ENCODE data around the gene SCN8A.

Gene SCN8A

DNA sequence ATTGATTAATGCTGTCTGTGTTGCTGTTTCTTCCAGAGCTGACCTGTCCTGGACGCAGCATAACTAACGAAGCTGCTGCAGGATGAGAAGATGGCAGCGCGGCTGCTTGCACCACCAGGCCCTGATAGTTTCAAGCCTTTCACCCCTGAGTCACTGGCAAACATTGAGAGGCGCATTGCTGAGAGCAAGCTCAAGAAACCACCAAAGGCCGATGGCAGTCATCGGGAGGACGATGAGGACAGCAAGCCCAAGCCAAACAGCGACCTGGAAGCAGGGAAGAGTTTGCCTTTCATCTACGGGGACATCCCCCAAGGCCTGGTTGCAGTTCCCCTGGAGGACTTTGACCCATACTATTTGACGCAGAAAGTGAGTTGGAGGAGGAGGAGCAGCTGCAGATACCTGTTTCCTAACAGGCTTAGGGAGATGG, 71.7 kb downstream of the SCN8A start:
- 98% methylated on average over 11 of the region's 11 CpGs for WGBS (ENCODE audit: insufficient coverage)
- no peak for DNase-seq
- H3K4me3 ChIP-seq (ENCODE audit: control insufficient read depth in 1 of 7, extremely low read depth in 1 of 7, insufficient read depth in 4 of 7, low read depth in 2 of 7, low read length in 6 of 7) = no peak overlapping the region

DNA sequence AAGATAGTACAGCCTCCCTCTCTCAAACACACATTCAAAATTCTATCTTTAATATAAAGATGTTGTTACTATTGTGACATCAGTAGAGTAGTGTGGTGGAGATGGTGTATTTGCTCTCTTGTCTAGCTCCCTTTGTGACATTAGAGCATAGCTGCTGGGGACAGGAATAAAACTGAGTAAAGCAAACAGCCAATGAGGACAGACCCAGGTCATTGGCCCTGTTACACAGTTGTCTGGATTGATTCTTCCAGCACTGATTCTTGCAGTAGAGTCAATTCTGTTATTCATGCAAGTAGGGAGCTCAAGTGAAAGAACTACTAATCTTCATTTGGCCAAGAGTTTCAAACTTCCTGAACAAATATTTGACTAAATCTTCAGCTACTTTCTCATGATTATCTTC, 72.4 kb downstream of the SCN8A start:
- no peak overlapping the region for H3K27ac ChIP-seq (ENCODE audit: insufficient read depth in 1 of 2, low read depth in 1 of 2, low read length in 2 of 2, poor library complexity in 1 of 2, severe bottlenecking in 2 of 2)
- no peak overlapping the region for H3K4me3 ChIP-seq (ENCODE audit: control insufficient read depth in 1 of 7, extremely low read depth in 1 of 7, insufficient read depth in 4 of 7, low read depth in 2 of 7, low read length in 6 of 7)
- POLR2A ChIA-PET = interaction anchor here (0.6 kb wide), 1 partner anchor 11 kb away, joined by 3 read pairs; no protein-coding TSS in a partner anchor
- peaks cover 0 to 3% (median 0%) of the 10 kb centered on the region in 5 experiments for H3K27me3 ChIP-seq (replicated peaks in 2 of 5; ENCODE audit: control insufficient read depth in 4 of 5, insufficient read depth in 5 of 5, low read length in 4 of 5)
- CTCF ChIA-PET = interaction anchor here (0.6 kb wide), 1 partner anchor 132 kb away, joined by 4 read pairs; no protein-coding TSS in a partner anchor
- no peaks in the 10 kb centered on the region for H3K4me1 ChIP-seq (ENCODE audit: control extremely low read depth in 1 of 4, control insufficient read depth in 4 of 4, insufficient read depth in 4 of 4, low read length in 3 of 4)
- DNase-seq = no peak
- H3K36me3 ChIP-seq (ENCODE audit: control insufficient read depth in 4 of 4, insufficient read depth in 4 of 4, low read length in 3 of 4) = no peaks in the 10 kb centered on the region
- H3K9me3 ChIP-seq (ENCODE audit: control extremely low read depth in 1 of 5, control insufficient read depth in 4 of 5, insufficient read depth in 2 of 5, low read depth in 1 of 5, low read length in 4 of 5) = no peaks in the 10 kb centered on the region

More for the DNA sequence above, 71.7 kb downstream of the SCN8A start:
- Histone ChIP-seq H3K9me3 (ENCODE audit: control extremely low read depth in 1 of 5, control insufficient read depth in 4 of 5, insufficient read depth in 2 of 5, low read depth in 1 of 5, low read length in 4 of 5) (no peaks in the 10 kb centered on the region), H3K36me3 (ENCODE audit: control insufficient read depth in 4 of 4, insufficient read depth in 4 of 4, low read length in 3 of 4) (no peaks in the 10 kb centered on the region), H3K27me3 (replicated peaks in 2 of 5; ENCODE audit: control insufficient read depth in 4 of 5, insufficient read depth in 5 of 5, low read length in 4 of 5) (peaks cover 0 to 3% (median 0%) of the 10 kb centered on the region in 5 experiments), H3K4me1 (ENCODE audit: control extremely low read depth in 1 of 4, control insufficient read depth in 4 of 4, insufficient read depth in 4 of 4, low read length in 3 of 4) (no peaks in the 10 kb centered on the region), H3K27ac (ENCODE audit: insufficient read depth in 1 of 2, low read depth in 1 of 2, low read length in 2 of 2, poor library complexity in 1 of 2, severe bottlenecking in 2 of 2) (no peak overlapping the region)
- CTCF ChIA-PET = no interaction called here
- POLR2A ChIA-PET = no interaction called here

GRCh38 chr12:51666696-51667095, 75.7 kb downstream of the SCN8A start:
- CTCF ChIA-PET = interaction anchor here (1.0 kb wide), 1 partner anchor 10 kb away, joined by 3 read pairs; no protein-coding TSS in a partner anchor

DNA sequence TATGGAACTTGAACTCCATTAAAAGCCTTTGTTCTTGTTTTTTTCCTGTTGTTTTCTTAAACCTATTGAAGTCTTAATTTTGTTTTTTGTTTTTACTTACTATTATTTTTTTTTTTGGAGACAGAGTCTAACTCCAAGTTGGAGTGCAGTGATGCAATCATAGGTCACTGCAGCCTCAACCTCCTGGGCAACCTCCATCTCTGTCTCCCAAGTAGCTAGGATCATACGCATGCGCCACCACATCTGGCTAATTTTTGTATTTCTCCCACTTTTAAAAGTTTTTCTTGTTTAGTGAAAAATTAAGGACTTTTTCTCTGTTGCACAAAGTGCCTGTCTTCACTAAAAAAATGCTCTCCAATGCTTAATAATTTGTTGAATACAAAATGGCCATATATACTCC, 76.2 kb downstream of the SCN8A start:
- Histone ChIP-seq H3K36me3 (ENCODE audit: control insufficient read depth in 4 of 4, insufficient read depth in 4 of 4, low read length in 3 of 4) (no peaks in the 10 kb centered on the region), H3K9me3 (ENCODE audit: control extremely low read depth in 1 of 5, control insufficient read depth in 4 of 5, insufficient read depth in 2 of 5, low read depth in 1 of 5, low read length in 4 of 5) (no peaks in the 10 kb centered on the region), H3K4me3 (ENCODE audit: control insufficient read depth in 1 of 7, extremely low read depth in 1 of 7, insufficient read depth in 4 of 7, low read depth in 2 of 7, low read length in 6 of 7) (no peak overlapping the region), H3K4me1 (ENCODE audit: control extremely low read depth in 1 of 4, control insufficient read depth in 4 of 4, insufficient read depth in 4 of 4, low read length in 3 of 4) (peaks cover 0 to 9% (median 4%) of the 10 kb centered on the region in 4 experiments), H3K27me3 (replicated peaks in 2 of 5; ENCODE audit: control insufficient read depth in 4 of 5, insufficient read depth in 5 of 5, low read length in 4 of 5) (no peaks in the 10 kb centered on the region), H3K27ac (ENCODE audit: insufficient read depth in 1 of 2, low read depth in 1 of 2, low read length in 2 of 2, poor library complexity in 1 of 2, severe bottlenecking in 2 of 2) (no peak overlapping the region)
- no CpG with 5 or more reads among the region's 2 CpGs for WGBS (ENCODE audit: insufficient coverage)
- ChIA-PET POLR2A (no interaction called here), CTCF (interaction anchor here (1.0 kb wide), 1 partner anchor 9 kb away, joined by 3 read pairs; no protein-coding TSS in a partner anchor)
- no peak for DNase-seq

More at GRCh38 chr12:51666696-51667095, 75.7 kb downstream of the SCN8A start:
- DNase-seq = no peak
- Histone ChIP-seq H3K4me3 (ENCODE audit: control insufficient read depth in 1 of 7, extremely low read depth in 1 of 7, insufficient read depth in 4 of 7, low read depth in 2 of 7, low read length in 6 of 7) (no peak overlapping the region), H3K36me3 (ENCODE audit: control insufficient read depth in 4 of 4, insufficient read depth in 4 of 4, low read length in 3 of 4) (no peaks in the 10 kb centered on the region), H3K4me1 (ENCODE audit: control extremely low read depth in 1 of 4, control insufficient read depth in 4 of 4, insufficient read depth in 4 of 4, low read length in 3 of 4) (peaks cover 0 to 9% (median 4%) of the 10 kb centered on the region in 4 experiments), H3K9me3 (ENCODE audit: control extremely low read depth in 1 of 5, control insufficient read depth in 4 of 5, insufficient read depth in 2 of 5, low read depth in 1 of 5, low read length in 4 of 5) (no peaks in the 10 kb centered on the region), H3K27ac (ENCODE audit: insufficient read depth in 1 of 2, low read depth in 1 of 2, low read length in 2 of 2, poor library complexity in 1 of 2, severe bottlenecking in 2 of 2) (no peak overlapping the region), H3K27me3 (replicated peaks in 2 of 5; ENCODE audit: control insufficient read depth in 4 of 5, insufficient read depth in 5 of 5, low read length in 4 of 5) (no peaks in the 10 kb centered on the region)
- WGBS (ENCODE audit: insufficient coverage) = no CpG with 5 or more reads among the region's 5 CpGs
- POLR2A ChIA-PET = no interaction called here

GRCh38 chr12:51669271-51669670, 78.2 kb downstream of the SCN8A start:
- POLR2A ChIA-PET = no interaction called here
- CTCF ChIA-PET = no interaction called here
- Histone ChIP-seq H3K27ac (ENCODE audit: insufficient read depth in 1 of 2, low read depth in 1 of 2, low read length in 2 of 2, poor library complexity in 1 of 2, severe bottlenecking in 2 of 2) (no peak overlapping the region), H3K36me3 (ENCODE audit: control insufficient read depth in 4 of 4, insufficient read depth in 4 of 4, low read length in 3 of 4) (no peaks in the 10 kb centered on the region), H3K27me3 (replicated peaks in 2 of 5; ENCODE audit: control insufficient read depth in 4 of 5, insufficient read depth in 5 of 5, low read length in 4 of 5) (no peaks in the 10 kb centered on the region), H3K4me3 (ENCODE audit: control insufficient read depth in 1 of 7, extremely low read depth in 1 of 7, insufficient read depth in 4 of 7, low read depth in 2 of 7, low read length in 6 of 7) (no peak overlapping the region), H3K4me1 (ENCODE audit: control extremely low read depth in 1 of 4, control insufficient read depth in 4 of 4, insufficient read depth in 4 of 4, low read length in 3 of 4) (peaks cover 0 to 9% (median 4%) of the 10 kb centered on the region in 4 experiments), H3K9me3 (ENCODE audit: control extremely low read depth in 1 of 5, control insufficient read depth in 4 of 5, insufficient read depth in 2 of 5, low read depth in 1 of 5, low read length in 4 of 5) (no peaks in the 10 kb centered on the region)
- WGBS (ENCODE audit: insufficient coverage) = 17% methylated on average over 1 of the region's 2 CpGs
- peak; percentile 10 to 45 (median 37) for DNase-seq

- ChIA-PET POLR2A (no interaction called here), CTCF (interaction anchor here (1.4 kb wide), 1 partner anchor 21 kb away, joined by 3 read pairs; no protein-coding TSS in a partner anchor)
- no peaks in the 10 kb centered on the region for H3K9me3 ChIP-seq (ENCODE audit: control extremely low read depth in 1 of 5, control insufficient read depth in 4 of 5, insufficient read depth in 2 of 5, low read depth in 1 of 5, low read length in 4 of 5)
- no peak overlapping the region for H3K4me3 ChIP-seq (ENCODE audit: control insufficient read depth in 1 of 7, extremely low read depth in 1 of 7, insufficient read depth in 4 of 7, low read depth in 2 of 7, low read length in 6 of 7)
- peaks cover 1 to 9% (median 5%) of the 10 kb centered on the region in 4 experiments for H3K4me1 ChIP-seq (ENCODE audit: control extremely low read depth in 1 of 4, control insufficient read depth in 4 of 4, insufficient read depth in 4 of 4, low read length in 3 of 4)
- DNase-seq = no peak
- WGBS (ENCODE audit: insufficient coverage) = no CpG with 5 or more reads among the region's 1 CpG
- no peaks in the 10 kb centered on the region for H3K27me3 ChIP-seq (replicated peaks in 2 of 5; ENCODE audit: control insufficient read depth in 4 of 5, insufficient read depth in 5 of 5, low read length in 4 of 5)
- no peak overlapping the region for H3K27ac ChIP-seq (ENCODE audit: insufficient read depth in 1 of 2, low read depth in 1 of 2, low read length in 2 of 2, poor library complexity in 1 of 2, severe bottlenecking in 2 of 2)
- H3K36me3 ChIP-seq (ENCODE audit: control insufficient read depth in 4 of 4, insufficient read depth in 4 of 4, low read length in 3 of 4) = no peaks in the 10 kb centered on the region
Observed at GRCh38 chr12:51669996-51670395, 79.0 kb downstream of the SCN8A start.

DNA sequence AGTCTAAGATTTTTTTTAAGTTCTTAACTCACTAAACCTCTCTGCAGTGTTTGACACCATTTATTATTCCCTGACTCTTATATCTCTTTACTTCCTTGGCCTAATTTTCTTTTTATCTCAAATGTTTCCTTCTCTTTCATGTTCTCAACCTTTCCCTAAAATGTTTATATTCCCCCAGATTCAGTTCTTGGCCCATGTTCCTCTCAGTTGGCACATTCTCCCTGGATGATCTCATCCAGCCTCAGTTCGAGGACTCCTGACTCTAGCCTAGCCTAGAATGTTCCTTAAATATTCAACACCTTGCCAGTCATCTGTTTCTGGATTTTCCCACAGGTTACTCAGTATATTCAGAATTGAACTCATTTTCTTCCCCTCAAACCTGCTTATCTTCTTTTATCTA, 81.3 kb downstream of the SCN8A start:
- H3K36me3 ChIP-seq (ENCODE audit: control insufficient read depth in 4 of 4, insufficient read depth in 4 of 4, low read length in 3 of 4) = no peaks in the 10 kb centered on the region
- POLR2A ChIA-PET = no interaction called here

More for the DNA sequence above, 81.3 kb downstream of the SCN8A start:
- Histone ChIP-seq H3K9me3 (ENCODE audit: control extremely low read depth in 1 of 5, control insufficient read depth in 4 of 5, insufficient read depth in 2 of 5, low read depth in 1 of 5, low read length in 4 of 5) (no peaks in the 10 kb centered on the region), H3K4me1 (ENCODE audit: control extremely low read depth in 1 of 4, control insufficient read depth in 4 of 4, insufficient read depth in 4 of 4, low read length in 3 of 4) (peaks cover 3 to 16% (median 11%) of the 10 kb centered on the region in 4 experiments), H3K4me3 (ENCODE audit: control insufficient read depth in 1 of 7, extremely low read depth in 1 of 7, insufficient read depth in 4 of 7, low read depth in 2 of 7, low read length in 6 of 7) (no peak overlapping the region), H3K27me3 (replicated peaks in 2 of 5; ENCODE audit: control insufficient read depth in 4 of 5, insufficient read depth in 5 of 5, low read length in 4 of 5) (no peaks in the 10 kb centered on the region), H3K27ac (ENCODE audit: insufficient read depth in 1 of 2, low read depth in 1 of 2, low read length in 2 of 2, poor library complexity in 1 of 2, severe bottlenecking in 2 of 2) (no peak overlapping the region)
- no peak for DNase-seq
- 92% methylated on average over 1 of the region's 1 CpG for WGBS (ENCODE audit: insufficient coverage)
- CTCF ChIA-PET = no interaction called here

All from common myeloid progenitor, CD34-positive (primary cell).